Body of pancreas (tissue), 4 donors: Measurements from ENCODE around the gene SPRY4.

Experiments
- CTCF ChIP-seq, 7 experiments: fragments of 450-650 bp in 4 of 7; fragments of 200-600 bp in 3 of 7; sonication (generic) in 3 of 7; IDR thresholded peaks; one replicate each; pipeline ENCODE4 v1.5.1; 2016 to 2019; ENCODE audit warnings: antibody characterized with exemption in 7 of 7
- POLR2A ChIP-seq, 3 donors: fragments of 450-650 bp; IDR thresholded peaks; one replicate each; pipeline ENCODE4 v1.6.1; 2016; ENCODE audit warnings: antibody characterized with exemption in 3 of 3, mild to moderate bottlenecking in 2 of 3

GRCh38 chr5:142292249-142292648 lies 32.6 kb downstream of the SPRY4 start:
- no peak for TF ChIP-seq POLR2A (IDR thresholded peaks at IDR 0.05)
- no peak for TF ChIP-seq CTCF (IDR thresholded peaks at IDR 0.05)
